Left ventricle myocardium inferior (tissue), 1 donor: ENCODE data around the gene MRPL17. TPM values are rescaled to one million over a fixed set of nuclear protein-coding genes. Genes with fewer than 3 reads are reported as not detected.

Source experiments
- DNase-seq: peaks from one replicate; pipeline ENCODE4 v3.0.0-alpha.2; 2020
- H3K27ac ChIP-seq: fragments of 200-600 bp; replicated peaks from 2 replicates; pipeline ENCODE4 v1.8.0; 2021
- H3K27me3 ChIP-seq: fragments of 200-600 bp; 2 replicates; pipeline ENCODE4 v1.8.0; 2021; ENCODE audit warnings: low read depth
- H3K36me3 ChIP-seq: fragments of 200-600 bp; 2 replicates; pipeline ENCODE4 v1.8.0; 2021
- H3K4me1 ChIP-seq: fragments of 200-600 bp; 2 replicates; pipeline ENCODE4 v1.8.0; 2021
- H3K4me3 ChIP-seq: fragments of 200-600 bp; 2 replicates; pipeline ENCODE4 v1.8.0; 2021; ENCODE audit warnings: mild to moderate bottlenecking, moderate library complexity
- H3K9me3 ChIP-seq: fragments of 200-600 bp; replicated peaks from 2 replicates; pipeline ENCODE4 v1.8.0; 2021
- intact Hi-C: fragments of 100-400 bp; cut with micrococcal nuclease; formaldehyde crosslinking; loops from one replicate; pipeline ENCODE4 v1.11.0; 2022
- total RNA-seq: library from RNA; stranded (reverse); fragmentation: NEBNext Ultra II Directional; extraction: Animal tissue kit (Norgen Biotek cat#: 25700); gene quantifications from one replicate; pipeline ENCODE4 v1.2.1, GENCODE V29; 2021
- TF ChIP-seq, protein P1 (sequence below): fragments of 200-600 bp; IDR thresholded peaks from 2 replicates; pipeline ENCODE4 v1.8.0; 2021; ENCODE audit warnings: antibody characterized with exemption, mild to moderate bottlenecking, borderline replicate concordance
- donor health status: DM: no; HTN: yes; CAD: no; lungs with severe emphysema.

The MRPL17 gene
- total RNA-seq, 1 donor from 2014 or later = 40.2 TPM

DNA sequence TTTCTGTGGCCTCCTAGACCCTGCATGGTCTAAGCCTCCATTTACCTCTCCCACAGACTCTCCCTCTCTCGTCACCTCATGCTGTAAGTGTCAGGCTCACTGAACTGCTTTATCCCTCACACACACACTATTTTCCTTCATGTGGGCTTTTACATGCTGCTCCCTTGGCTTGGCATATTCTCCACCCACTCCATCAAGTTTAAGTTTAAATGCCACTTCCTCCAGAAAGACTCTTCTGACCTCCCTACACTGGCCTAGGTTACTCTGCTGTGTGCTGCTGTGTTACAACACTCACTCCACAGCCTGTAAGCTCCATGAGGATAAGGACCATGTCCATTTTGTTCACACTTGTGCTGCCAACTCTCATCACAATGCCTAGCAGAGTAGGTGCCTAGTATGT, 30.0 kb downstream of the MRPL17 start:
- H3K9me3 ChIP-seq = no peaks in the 10 kb centered on the region
- DNase-seq = no peak
- H3K27me3 ChIP-seq = no peaks in the 10 kb centered on the region
- H3K4me1 ChIP-seq = peaks cover 70% of the 10 kb centered on the region
- TF ChIP-seq, protein P1, sequence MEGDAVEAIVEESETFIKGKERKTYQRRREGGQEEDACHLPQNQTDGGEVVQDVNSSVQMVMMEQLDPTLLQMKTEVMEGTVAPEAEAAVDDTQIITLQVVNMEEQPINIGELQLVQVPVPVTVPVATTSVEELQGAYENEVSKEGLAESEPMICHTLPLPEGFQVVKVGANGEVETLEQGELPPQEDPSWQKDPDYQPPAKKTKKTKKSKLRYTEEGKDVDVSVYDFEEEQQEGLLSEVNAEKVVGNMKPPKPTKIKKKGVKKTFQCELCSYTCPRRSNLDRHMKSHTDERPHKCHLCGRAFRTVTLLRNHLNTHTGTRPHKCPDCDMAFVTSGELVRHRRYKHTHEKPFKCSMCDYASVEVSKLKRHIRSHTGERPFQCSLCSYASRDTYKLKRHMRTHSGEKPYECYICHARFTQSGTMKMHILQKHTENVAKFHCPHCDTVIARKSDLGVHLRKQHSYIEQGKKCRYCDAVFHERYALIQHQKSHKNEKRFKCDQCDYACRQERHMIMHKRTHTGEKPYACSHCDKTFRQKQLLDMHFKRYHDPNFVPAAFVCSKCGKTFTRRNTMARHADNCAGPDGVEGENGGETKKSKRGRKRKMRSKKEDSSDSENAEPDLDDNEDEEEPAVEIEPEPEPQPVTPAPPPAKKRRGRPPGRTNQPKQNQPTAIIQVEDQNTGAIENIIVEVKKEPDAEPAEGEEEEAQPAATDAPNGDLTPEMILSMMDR = no peak
- no peaks in the 10 kb centered on the region for H3K36me3 ChIP-seq
- no peak overlapping the region for H3K27ac ChIP-seq
- H3K4me3 ChIP-seq = no peak overlapping the region
- intact Hi-C loops = no loop called here

DNA sequence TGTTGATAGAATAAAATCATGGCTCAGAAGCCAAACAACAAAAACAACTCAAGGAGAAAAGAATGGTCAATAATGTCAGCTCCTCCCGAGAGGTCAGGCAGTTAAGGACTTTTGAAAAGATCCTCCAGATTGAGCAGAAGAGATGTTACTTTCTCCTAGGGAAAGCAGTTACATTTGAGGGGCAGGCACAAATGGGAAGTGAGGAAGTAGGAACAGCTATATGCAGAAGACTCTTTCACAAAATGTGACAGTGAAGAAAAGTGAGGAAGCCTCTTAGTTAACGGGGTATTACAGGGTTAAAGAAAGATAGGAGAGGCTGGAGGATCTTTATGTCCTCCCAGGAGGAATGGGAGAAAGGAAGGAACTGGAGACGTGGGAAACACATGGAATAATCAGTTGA, 31.0 kb downstream of the MRPL17 start:
- Histone ChIP-seq H3K27me3 (no peaks in the 10 kb centered on the region), H3K27ac (no peak overlapping the region), H3K9me3 (no peaks in the 10 kb centered on the region), H3K4me3 (no peak overlapping the region), H3K4me1 (peaks cover 71% of the 10 kb centered on the region), H3K36me3 (no peaks in the 10 kb centered on the region)
- intact Hi-C loops = no loop called here
- TF ChIP-seq, protein P1 = no peak
- no peak for DNase-seq

DNA sequence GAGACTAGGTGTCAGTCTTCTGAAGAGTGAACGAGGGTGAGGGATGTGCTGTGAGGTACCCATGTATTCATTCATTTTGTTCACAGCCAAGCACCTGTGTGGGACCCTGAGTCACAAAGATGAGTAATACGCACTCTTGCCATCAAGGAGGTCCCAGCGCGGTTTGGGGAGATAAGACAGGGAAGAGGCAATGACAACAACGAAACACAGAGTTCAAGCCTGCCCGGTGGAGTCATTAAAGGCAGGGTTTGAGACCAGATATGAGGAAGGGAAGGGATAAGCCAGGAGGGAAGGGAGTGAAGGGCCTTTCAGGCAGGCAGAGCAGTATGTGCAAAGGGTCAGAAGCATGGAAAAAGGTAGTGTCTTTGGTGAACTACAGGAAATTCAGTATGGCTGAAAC, 32.2 kb downstream of the MRPL17 start:
- Histone ChIP-seq H3K36me3 (no peaks in the 10 kb centered on the region), H3K27me3 (no peaks in the 10 kb centered on the region), H3K4me3 (no peak overlapping the region), H3K27ac (peak overlapping the region; percentile 21), H3K9me3 (no peaks in the 10 kb centered on the region), H3K4me1 (peaks cover 76% of the 10 kb centered on the region)
- DNase-seq = no peak
- intact Hi-C loops = no loop called here
- TF ChIP-seq, protein P1 = no peak

DNA sequence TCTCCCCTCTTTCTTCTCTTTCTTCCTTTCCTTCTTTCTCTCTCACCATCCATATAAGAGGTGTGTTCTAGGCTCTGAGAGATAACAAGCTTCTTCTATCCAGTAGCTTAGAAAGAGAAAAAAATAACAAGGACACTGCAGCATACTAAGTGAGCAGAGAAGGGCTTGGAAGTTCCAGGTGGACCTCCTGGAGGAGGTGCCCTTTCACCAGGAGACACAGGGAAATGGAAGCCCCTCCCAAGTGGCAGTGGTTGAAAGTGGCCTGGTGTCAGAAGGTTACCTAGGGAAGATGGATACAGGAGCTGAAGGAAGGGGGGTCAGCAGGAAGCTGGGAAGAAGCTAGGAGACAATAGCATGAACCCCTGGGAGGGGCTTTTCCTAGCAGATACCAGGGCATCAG, 33.0 kb downstream of the MRPL17 start:
- H3K27me3 ChIP-seq = no peaks in the 10 kb centered on the region
- DNase-seq = no peak
- TF ChIP-seq, protein P1 = no peak
- no peaks in the 10 kb centered on the region for H3K9me3 ChIP-seq
- H3K36me3 ChIP-seq = no peaks in the 10 kb centered on the region
- intact Hi-C loops = no loop called here
- H3K4me1 ChIP-seq = peaks cover 82% of the 10 kb centered on the region
- H3K27ac ChIP-seq = peak overlapping the region; percentile 1
- H3K4me3 ChIP-seq = no peak overlapping the region

DNA sequence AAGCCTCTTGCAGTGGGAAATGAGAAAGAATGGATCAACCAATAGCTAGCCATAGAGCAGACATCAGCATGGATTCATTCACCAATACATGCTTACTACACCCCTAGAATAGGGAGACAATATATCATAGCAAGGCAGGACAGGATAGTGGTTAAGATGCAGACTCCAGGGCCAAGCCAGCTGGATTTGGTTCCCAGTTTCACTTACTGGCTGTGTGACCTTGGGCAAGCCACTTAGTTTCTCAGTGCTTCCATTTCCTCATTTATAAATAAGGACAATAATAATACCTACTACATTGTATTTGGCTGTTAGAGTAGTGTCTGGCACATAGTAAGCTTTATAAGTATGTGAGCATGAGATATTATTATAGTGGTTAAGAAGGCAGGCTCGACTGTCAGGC, 34.6 kb downstream of the MRPL17 start:
- H3K27me3 ChIP-seq = no peaks in the 10 kb centered on the region
- peaks cover 68% of the 10 kb centered on the region for H3K4me1 ChIP-seq
- peak overlapping the region; percentile 89 for H3K27ac ChIP-seq
- no peaks in the 10 kb centered on the region for H3K36me3 ChIP-seq
- no peak overlapping the region for H3K4me3 ChIP-seq
- TF ChIP-seq, protein P1 = no peak
- intact Hi-C loops = no loop called here
- DNase-seq = no peak
- H3K9me3 ChIP-seq = no peaks in the 10 kb centered on the region

DNA sequence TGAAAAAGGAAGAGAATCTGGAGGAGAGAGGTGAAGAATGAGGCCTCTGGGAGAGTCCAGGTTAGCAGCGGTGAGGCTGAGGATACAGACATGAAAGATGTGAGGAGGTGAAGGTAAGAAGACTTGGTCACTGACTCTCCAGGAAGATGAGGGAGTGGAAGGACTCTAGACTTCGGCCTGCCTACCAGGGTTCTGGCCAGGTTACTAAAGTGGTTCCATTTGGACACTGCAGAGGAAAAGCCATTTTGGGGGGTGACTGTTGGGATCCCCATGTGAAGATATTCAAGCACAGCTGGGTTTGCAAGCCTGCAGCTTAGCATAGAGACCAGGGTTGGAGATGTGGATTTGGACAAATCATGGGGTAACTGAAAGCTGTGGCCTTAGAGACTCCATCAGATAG, 35.3 kb downstream of the MRPL17 start:
- TF ChIP-seq, protein P1 = no peak
- intact Hi-C loops = no loop called here
- no peaks in the 10 kb centered on the region for H3K9me3 ChIP-seq
- H3K27ac ChIP-seq = peak overlapping the region; percentile 89
- peaks cover 72% of the 10 kb centered on the region for H3K4me1 ChIP-seq
- no peak for DNase-seq
- no peak overlapping the region for H3K4me3 ChIP-seq
- H3K36me3 ChIP-seq = no peaks in the 10 kb centered on the region
- H3K27me3 ChIP-seq = no peaks in the 10 kb centered on the region
